Right forelimb (tissue), 1 donor: ENCODE data around the gene COA7.
A peak's percentile ranks its signal among the peaks of the same experiment; 100 is the strongest.

Source experiments
- DNase-seq: peaks from one replicate; pipeline ENCODE4 v3.0.0-alpha.2; 2018

Gene COA7

DNA sequence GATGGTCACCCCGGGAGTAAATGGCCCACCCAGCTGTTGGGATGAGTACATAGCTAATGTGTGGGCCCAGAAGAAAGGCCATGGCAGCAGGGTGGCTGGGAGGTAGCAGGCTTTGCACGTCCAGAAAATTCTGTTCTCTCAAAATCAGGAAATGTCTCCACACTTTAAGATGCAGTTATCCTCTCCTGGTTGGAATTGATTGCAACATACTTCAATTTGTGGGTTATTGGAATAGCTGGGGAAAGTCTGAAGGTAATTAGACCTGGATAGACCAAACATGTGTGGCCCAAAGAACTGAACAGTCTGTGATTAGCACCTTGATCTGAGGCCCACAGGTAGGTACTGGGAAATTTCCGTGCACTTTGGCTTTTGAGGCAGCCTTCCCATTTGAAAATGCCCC lies 30.2 kb downstream of the COA7 start:
- no peak for DNase-seq

DNA sequence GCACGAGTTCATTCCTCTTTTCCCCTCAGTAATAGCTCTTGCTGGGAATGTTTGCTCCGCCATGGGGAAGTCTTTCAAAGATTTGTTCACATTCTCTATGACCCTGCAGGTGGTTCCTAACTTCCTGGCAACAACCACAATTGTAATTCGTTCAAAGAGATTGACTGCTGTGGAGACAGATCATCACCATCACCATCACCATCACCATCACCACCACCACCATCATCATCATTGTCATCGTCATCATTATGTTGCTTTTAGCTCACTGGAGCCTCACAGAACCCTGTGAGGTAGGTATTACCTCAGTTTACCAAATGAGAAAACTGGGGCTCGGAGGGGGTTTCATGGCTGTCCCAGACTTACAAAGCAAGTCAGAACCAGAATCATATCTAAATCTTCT lies 30.9 kb downstream of the COA7 start:
- DNase-seq, result no peak

GRCh38 chr1:52665006-52665941 lies 32.9 kb downstream of the COA7 start:
- DNase-seq, result peak; percentile 51

DNA sequence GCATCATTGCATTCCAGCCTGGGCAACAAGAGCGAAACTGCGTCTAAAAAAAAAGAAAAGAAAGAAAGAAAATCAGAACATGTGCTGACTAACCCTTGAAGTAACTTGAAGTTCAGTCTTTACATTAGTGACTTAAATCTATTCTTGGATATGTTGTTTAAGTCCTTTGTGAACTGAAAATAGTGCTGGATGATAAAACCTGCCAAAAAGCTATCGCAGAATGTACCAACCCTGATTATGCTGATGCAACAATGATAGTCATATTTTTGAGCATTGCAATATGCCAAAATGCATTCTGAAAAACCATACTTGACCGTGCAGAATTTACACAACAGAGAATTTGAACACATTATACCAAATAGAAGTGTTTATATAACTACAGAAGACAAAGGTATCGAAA lies 34.4 kb downstream of the COA7 start:
- DNase-seq, result no peak

DNA sequence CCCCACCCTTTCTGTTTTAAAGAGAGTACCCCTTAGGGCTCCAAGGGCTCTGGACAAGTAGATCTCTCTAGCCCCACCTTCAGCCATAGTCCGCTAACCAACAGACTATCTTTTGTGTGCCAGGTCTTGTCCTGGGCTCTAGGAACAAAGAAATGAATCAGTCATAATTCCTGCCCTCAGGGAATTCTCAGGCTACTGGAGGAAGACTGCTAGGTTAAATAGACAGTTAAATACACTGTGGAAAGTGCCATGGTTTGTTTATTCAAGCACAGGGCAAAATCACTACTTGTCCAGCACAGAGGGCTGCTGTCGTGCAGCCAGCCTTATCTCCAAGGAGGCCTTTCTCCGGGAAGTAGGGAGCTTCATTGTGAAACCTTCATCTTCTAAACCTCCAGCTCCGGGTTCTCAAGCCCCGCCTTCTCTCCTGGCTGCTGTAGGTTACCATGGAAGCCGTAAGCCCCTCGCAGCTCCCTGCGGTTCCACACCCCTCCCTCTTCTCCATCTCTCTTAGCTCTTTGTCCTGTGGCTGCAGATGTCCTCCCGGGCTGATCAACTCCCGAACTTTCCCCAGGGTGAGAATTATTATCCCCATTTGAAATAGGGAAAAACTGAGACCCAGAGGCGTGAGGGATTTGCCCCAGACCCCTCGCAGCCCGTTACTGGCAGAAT lies 35.4 kb downstream of the COA7 start:
- no peak for DNase-seq

GRCh38 chr1:52660807-52661206 lies 37.3 kb downstream of the COA7 start:
- no peak for DNase-seq

DNA sequence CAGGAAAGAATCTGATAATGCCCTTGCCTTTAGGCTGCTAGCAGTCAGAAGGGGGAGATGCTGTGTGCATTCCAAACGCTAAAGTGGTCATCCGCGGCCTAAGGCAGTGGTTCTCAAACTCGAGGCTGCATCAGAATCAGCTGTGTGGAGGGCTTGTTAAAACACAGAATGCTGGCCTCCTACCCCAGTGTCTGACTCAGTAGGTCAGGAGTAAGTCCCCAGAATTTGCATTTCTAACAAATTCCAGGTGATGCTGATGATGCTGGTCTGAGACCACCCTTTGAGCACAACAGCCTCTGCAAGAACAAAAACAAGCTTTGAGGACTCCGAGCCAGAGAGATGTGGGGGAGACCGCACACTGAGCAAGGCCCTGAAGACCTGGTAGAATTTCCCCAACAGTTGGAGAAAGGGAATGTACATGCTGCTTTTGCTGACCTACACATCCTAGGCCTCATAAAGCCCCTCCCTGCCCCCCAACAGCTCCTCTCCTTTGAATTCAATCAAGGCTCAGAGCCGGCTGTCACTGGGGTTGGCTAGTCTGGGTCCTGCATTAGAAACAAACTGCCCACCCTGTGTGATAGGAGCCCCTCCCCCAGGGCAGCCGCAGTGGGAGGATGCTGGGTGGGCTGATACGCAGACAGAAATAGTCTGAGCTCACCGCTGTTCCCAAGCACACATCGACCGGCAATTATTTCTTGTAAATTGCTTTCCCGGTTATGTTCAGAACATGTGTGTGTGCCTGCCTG lies 38.1 kb downstream of the COA7 start:
- peak; percentile 48 for DNase-seq

- no peak for DNase-seq
Observed at GRCh38 chr1:52659356-52659755, 38.8 kb downstream of the COA7 start.

GRCh38 chr1:52658795-52659194 lies 39.4 kb downstream of the COA7 start:
- no peak for DNase-seq

DNA sequence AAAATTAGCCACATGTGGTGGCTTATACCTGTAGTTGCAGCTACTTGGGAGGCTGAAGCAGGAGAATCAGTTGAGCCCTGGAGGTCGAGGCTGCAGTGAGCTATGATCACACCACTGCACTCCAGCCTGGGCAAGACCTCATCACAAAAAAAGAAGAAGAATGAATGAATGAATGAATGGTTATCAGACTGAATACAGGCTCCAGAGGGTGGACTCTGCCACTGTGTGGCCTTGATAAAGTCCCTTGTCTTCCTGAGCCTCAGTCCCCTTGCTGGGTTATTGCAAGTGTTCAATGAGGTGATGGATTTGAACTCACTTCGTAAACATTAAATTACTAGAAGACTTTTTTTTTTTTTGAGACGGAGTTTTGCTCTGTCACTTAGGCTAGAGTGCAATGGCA lies 40.4 kb downstream of the COA7 start:
- DNase-seq, result no peak

DNA sequence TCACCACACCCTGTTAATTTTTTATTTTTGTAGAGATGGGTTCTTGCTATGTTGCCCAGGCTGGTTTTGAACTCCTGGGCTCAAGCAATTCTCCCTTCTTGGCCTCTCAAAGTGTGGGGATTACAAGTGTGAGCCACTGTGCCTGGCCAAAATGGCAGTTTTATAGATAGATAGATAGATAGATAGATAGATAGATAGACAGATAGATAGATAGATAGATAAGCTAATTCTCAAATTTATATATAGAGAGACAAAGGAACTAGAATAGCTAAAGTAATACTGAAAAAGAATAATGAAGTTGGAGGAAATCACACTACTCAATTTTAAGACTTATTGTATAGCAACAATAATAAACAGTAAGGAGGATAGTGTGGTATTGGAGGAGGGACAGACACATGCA lies 44.1 kb downstream of the COA7 start:
- no peak for DNase-seq

GRCh38 chr1:52653207-52653849 lies 44.8 kb downstream of the COA7 start:
- DNase-seq, result no peak

GRCh38 chr1:52651904-52652303 lies 46.2 kb downstream of the COA7 start:
- no peak for DNase-seq

DNA sequence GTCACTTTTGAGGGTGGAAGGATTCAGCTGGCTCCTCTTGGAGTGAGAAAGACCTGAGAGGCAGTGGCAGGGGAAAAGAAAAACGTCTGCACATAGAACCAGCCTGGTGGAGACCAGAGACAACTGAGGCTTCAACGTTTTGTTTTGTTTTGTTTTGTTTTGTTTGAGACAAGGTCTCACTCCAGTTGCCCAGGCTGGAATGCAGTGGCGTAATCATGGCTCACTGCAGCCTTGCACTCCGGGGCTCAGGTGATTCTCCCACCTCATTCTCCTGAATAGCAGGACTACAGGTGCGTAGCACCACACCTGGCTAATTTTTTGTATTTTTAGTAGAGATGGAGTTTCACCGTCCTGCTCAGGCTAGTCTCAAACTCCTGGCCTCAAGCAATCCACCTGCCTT lies 52.9 kb downstream of the COA7 start:
- DNase-seq, result no peak

DNA sequence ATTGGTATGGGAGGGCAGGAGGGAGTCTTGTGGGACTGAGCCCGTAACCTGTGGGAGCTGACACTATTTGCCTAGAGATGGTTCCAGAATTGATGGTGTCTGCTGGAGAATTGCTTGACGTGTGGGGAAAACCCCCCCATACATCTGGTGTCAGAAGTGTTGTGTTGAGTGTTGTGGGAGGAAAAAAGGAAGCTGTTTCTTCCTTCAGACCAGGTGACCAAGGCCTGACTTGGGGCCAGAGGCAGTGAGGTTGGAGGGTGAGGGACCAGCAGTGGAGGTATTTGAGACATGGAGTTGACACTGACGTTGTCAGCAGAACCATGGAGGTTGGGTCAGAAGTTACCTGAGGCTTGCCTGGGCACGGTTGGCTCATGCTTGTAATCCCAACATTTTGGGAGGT lies 56.8 kb downstream of the COA7 start:
- no peak for DNase-seq

GRCh38 chr1:52640697-52641096 lies 57.5 kb downstream of the COA7 start:
- DNase-seq, result no peak

GRCh38 chr1:52637946-52638345 lies 60.2 kb downstream of the COA7 start:
- DNase-seq, result no peak

- DNase-seq, result no peak
Observed at GRCh38 chr1:52636721-52637695, 61.1 kb downstream of the COA7 start.

DNA sequence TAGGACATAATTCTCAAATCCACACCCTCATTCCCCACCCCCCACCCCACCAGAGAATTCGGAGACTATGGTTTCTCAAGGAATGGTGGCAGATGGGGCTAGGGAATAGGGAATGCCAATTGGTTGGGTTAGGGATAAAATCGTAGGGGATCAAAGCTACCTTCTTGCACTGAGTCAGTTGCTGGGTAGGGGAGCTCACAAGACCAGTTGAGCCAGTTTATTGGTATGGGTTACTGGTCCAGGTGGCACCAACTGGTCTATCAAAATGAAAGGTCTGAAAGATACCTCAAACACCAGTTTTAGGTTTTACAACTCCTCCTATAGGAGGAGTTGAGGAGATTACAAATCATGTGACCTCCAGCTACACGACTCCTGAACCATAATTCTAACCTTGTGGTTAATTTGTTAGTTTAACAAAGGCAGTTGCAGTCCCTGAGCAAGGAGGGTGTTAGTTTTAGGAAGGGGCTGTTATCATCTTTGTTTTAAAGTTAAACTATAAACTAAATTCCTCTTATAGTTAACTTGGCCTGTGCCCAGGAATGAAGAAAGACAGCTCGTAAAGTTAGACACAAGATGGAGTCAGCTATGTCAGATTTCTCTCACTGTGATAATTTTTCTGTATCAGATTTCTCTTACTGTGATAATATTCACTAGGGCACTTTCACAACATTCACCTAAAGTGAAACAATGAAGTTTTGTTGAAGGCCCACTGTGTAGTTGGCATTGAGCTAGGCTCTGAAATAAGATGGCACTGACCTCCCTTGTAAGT lies 62.6 kb downstream of the COA7 start:
- no peak for DNase-seq
